A549 (cell line): ENCODE measurements around the gene AGXT. TPM values are rescaled to one million over a fixed set of nuclear protein-coding genes. Genes with fewer than 3 reads are reported as not detected.
"Not testable (repeated sequence)": the region's sequence is repeated elsewhere in the genome, so short reads cannot be mapped to it uniquely, and the experiment has no call there.

Source experiments
- ATAC-seq, 2 experiments: fragments of 200-7000 bp in 1 of 2; fragments of >200 bp in 1 of 2; cut with Nextera tagmentation in 1 of 2; cut with Tn5 transposase in 1 of 2; 3 replicates each; pipeline versions ENCODE4 v1.8.0 to v1.9.1; 2018 to 2020; ENCODE audit warnings: mild to moderate bottlenecking in 1 of 2, moderate library complexity in 1 of 2
- CTCF ChIA-PET: fragments of 300-600 bp; sonication (Branson Sonifier 250); formaldehyde crosslinking; extraction: SDS; loops from one replicate; lab custom pipeline; 2021; ENCODE audit warnings: antibody characterized with exemption, inconsistent platforms; lab: Yijun Ruan, JAX
- POLR2A ChIA-PET: fragments of 350-600 bp; formaldehyde crosslinking; extraction: SDS; loops from one replicate; lab custom pipeline; 2021; ENCODE audit warnings: antibody characterized with exemption, inconsistent platforms; lab: Yijun Ruan, JAX
- DNase-seq, 2 experiments: peaks; one replicate each; pipeline versions ENCODE4 v3.0.0 to v3.0.0-alpha.2; 2011 to 2016; ENCODE audit warnings: low read depth in 1 of 2, low spot score in 1 of 2
- FAIRE-seq: peaks from 2 replicates; lab custom pipeline; 2011; peaks lifted over from hg19 to GRCh38; lab: Jason Lieb, UNC
- H3K27ac ChIP-seq, 2 experiments: fragments of >200 bp; sonication (Bioruptor Twin); formaldehyde crosslinking; 3 replicates each; pipeline ENCODE4 v1.5.1; 2016 to 2017
- H3K4me1 ChIP-seq: fragments of >200 bp; sonication (Bioruptor Twin); formaldehyde crosslinking; 3 replicates; pipeline ENCODE4 v1.6.1; 2016
- H3K4me2 ChIP-seq: fragments of >200 bp; sonication (Bioruptor Twin); formaldehyde crosslinking; 3 replicates; pipeline ENCODE4 v1.6.1; 2016
- H3K4me3 ChIP-seq: fragments of >200 bp; sonication (Bioruptor Twin); formaldehyde crosslinking; 3 replicates; pipeline ENCODE4 v1.5.1; 2016
- H3K9me3 ChIP-seq: fragments of >200 bp; sonication (Bioruptor Twin); formaldehyde crosslinking; 3 replicates; pipeline ENCODE4 v1.6.1; 2016
- CBX2 ChIP-seq: fragments of 200-600 bp; sonication (generic); IDR thresholded peaks from 2 replicates; pipeline ENCODE4 v1.6.1; 2016; ENCODE audit warnings: low read depth, mild to moderate bottlenecking, borderline replicate concordance
- CHD4 ChIP-seq: fragments of 200-600 bp; sonication (generic); IDR thresholded peaks from 2 replicates; pipeline ENCODE4 v1.6.1; 2016; ENCODE audit warnings: antibody characterized with exemption, mild to moderate bottlenecking, borderline replicate concordance
- EHMT2 ChIP-seq: fragments of 200-600 bp; sonication (generic); IDR thresholded peaks from 2 replicates; pipeline ENCODE4 v1.6.1; 2016; ENCODE audit warnings: antibody characterized with exemption, low read depth, mild to moderate bottlenecking, moderate library complexity
- ESRRA ChIP-seq: fragments of 150-350 bp; IDR thresholded peaks from 2 replicates; pipeline ENCODE4 v1.6.1; 2014; ENCODE audit warnings: mild to moderate bottlenecking, low read length, borderline replicate concordance
- FOSL2 ChIP-seq, 2 experiments: fragments of 450-650 bp in 1 of 2; fragments of >200 bp in 1 of 2; sonication (Bioruptor Twin) in 1 of 2; formaldehyde crosslinking; IDR thresholded peaks; 2 replicates each; pipeline versions ENCODE4 v1.5.0 to v1.6.1; 2016 to 2020; ENCODE audit warnings: mild to moderate bottlenecking in 1 of 2, moderate library complexity in 1 of 2
- HES2 ChIP-seq: fragments of >200 bp; sonication (Bioruptor Twin); formaldehyde crosslinking; IDR thresholded peaks from 2 replicates; pipeline ENCODE4 v1.6.1; 2016
- JUNB ChIP-seq: fragments of >200 bp; sonication (Bioruptor Twin); formaldehyde crosslinking; IDR thresholded peaks from 2 replicates; pipeline ENCODE4 v1.6.1; 2016
- KDM1A ChIP-seq: fragments of 200-600 bp; sonication (generic); IDR thresholded peaks from 2 replicates; pipeline ENCODE4 v1.6.1; 2016; ENCODE audit warnings: low read depth, mild to moderate bottlenecking
- KDM5A ChIP-seq: fragments of 200-600 bp; sonication (generic); IDR thresholded peaks from 2 replicates; pipeline ENCODE4 v1.6.1; 2016; ENCODE audit warnings: antibody characterized with exemption, mild to moderate bottlenecking
- MAX ChIP-seq: IDR thresholded peaks from 2 replicates; pipeline ENCODE4 v1.6.1; 2012
- MYC ChIP-seq: IDR thresholded peaks from 2 replicates; pipeline ENCODE4 v1.6.1; 2012; ENCODE audit warnings: mild to moderate bottlenecking, inconsistent platforms, low read length, improper control_type of control experiment, borderline replicate concordance
- PHF8 ChIP-seq: fragments of 200-600 bp; sonication (generic); IDR thresholded peaks from 2 replicates; pipeline ENCODE4 v1.6.1; 2016; ENCODE audit warnings: low read depth, mild to moderate bottlenecking, antibody characterized with exemption, moderate library complexity, borderline replicate concordance
- POLR2A ChIP-seq: IDR thresholded peaks from 2 replicates; pipeline ENCODE4 v1.6.1; 2012; ENCODE audit warnings: mild to moderate bottlenecking, low read length
- RAD21 ChIP-seq, 2 experiments: fragments of >200 bp in 1 of 2; sonication (Bioruptor Twin) in 1 of 2; formaldehyde crosslinking in 1 of 2; IDR thresholded peaks in 1 of 2; conservative IDR thresholded peaks in 1 of 2; 2 replicates in 1 of 2; 3 replicates in 1 of 2; pipeline ENCODE4 v1.6.1; 2012 to 2018; ENCODE audit warnings: inconsistent platforms in 1 of 2
- RFX5 ChIP-seq: fragments of 450-650 bp; IDR thresholded peaks from 2 replicates; pipeline ENCODE4 v1.7.1; 2014; ENCODE audit warnings: antibody characterized with exemption, mild to moderate bottlenecking, moderate library complexity
- SMC3 ChIP-seq: fragments of >200 bp; sonication (Bioruptor Twin); formaldehyde crosslinking; IDR thresholded peaks from 3 replicates; pipeline ENCODE4 v1.6.1; 2018; ENCODE audit warnings: inconsistent platforms
- SREBF2 ChIP-seq: fragments of 450-650 bp; IDR thresholded peaks from 2 replicates; pipeline ENCODE4 v1.6.1; 2014; ENCODE audit warnings: mild to moderate bottlenecking, moderate library complexity
- TFCP2L1 ChIP-seq: fragments of 250-450 bp; sonication (Bioruptor Pico); IDR thresholded peaks from 2 replicates; pipeline ENCODE4 v1.5.0; 2021; ENCODE audit warnings: mild to moderate bottlenecking
- WGBS: methylation state at CpG from one replicate; pipeline ENCODE4 v1.1.6; 2017; ENCODE audit errors: missing lambda C conversion rate; 5-methylcytosine and 5-hydroxymethylcytosine counted together
- polyA plus RNA-seq, 4 experiments: library from polyadenylated mRNA; depleted of rRNA in 3 of 4; stranded (reverse); fragments of >200 nt; fragmentation: RNase III in 1 of 4; extraction: RNeasy Plus Mini Kit Qiagen cat#74134 plus additional on column Dnase treatment in 1 of 4; gene quantifications; 2 replicates in 3 of 4; 3 replicates in 1 of 4; pipeline ENCODE4 v1.2.3, GENCODE V29; 2011 to 2017
- TF ChIP-seq, protein P1 (sequence below): fragments of >200 bp; sonication (Bioruptor Twin); formaldehyde crosslinking; IDR thresholded peaks from 3 replicates; pipeline ENCODE4 v1.5.1; 2016
- TF ChIP-seq, protein P2 (sequence below): fragments of 200-600 bp; sonication (generic); IDR thresholded peaks from 2 replicates; pipeline ENCODE4 v1.6.1; 2016; ENCODE audit warnings: antibody characterized with exemption, mild to moderate bottlenecking, moderate library complexity

The AGXT gene
- polyA plus RNA-seq, 2 of the 4 experiments (the other 2 are of a cell fraction) = not detected

DNA sequence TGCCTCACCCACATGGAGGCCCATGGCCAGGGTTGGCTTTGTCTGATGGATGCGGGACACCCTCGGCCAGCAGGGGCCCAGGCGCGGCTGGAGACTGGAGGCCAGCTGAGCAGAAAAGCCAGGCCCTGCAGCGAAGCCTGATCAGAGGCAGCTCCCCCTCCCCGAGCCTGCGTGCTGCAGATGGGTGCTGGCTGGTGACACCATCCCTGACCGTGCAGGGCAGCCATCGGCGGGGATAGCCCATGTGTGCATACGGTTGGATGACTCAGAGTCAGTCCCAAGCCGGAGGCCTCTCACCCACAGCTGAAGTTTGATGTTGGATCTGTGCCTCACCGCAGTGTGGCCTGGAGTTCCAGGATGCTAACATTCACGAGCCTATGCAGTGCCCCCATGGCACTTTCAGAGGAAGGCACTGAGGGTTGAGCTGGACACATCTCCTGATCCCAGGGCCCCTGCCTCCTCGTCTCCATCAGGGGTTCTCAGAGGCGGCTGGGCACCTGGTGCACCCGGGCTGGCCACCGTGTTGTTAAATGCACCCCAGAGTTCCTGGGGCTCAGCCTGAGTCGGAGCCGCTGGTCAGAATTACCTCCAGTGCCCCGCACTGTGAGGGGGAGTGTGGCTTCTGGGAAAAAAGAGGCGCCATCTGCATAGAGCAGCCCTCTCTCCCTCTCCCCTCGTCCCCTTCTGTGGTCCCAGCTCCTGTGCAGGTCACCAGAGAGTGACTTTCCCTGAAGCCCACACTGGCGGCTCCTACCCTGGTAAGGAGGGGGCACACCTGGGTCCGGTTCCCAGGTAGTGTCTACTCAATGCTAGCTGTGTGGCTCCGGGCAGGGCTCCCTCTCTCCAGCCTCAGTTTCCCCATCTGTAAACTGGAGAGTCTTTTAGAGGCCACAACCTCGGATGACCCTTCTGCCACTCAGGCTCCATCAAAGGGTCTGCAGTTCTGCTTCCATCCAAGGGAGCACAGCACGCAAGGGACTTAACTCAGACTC, 29.2 kb upstream of the AGXT start:
- FAIRE-seq = no peak
- TF ChIP-seq PHF8 = no peak
- no peak for TF ChIP-seq FOSL2 (IDR thresholded peaks at IDR 0.05)
- TF ChIP-seq FOSL2 (CRISPR knock-in tag; IDR thresholded peaks at IDR 0.05) = no peak
- TF ChIP-seq POLR2A = no peak
- no peak for TF ChIP-seq SREBF2
- TF ChIP-seq RFX5 = no peak
- TF ChIP-seq KDM5A = no peak
- no peak for TF ChIP-seq MAX
- TF ChIP-seq KDM1A = no peak
- TF ChIP-seq, all 56 proteins: peak for 0
- no peak overlapping the region for H3K27ac ChIP-seq
- DNase-seq (no peak), ATAC-seq (peak in 1 of 2 experiments; percentile 3; a peak in 1 of 6 replicates)
- ChIA-PET CTCF (interaction anchor here (0.7 to 4.9 kb wide), 28 partner anchors 8 to 778 kb away, joined by 3 to 37 read pairs (median 5); no protein-coding TSS in a partner anchor), POLR2A (no interaction called here)
- WGBS = 49% methylated on average over 18 of the region's 28 CpGs
- no peak overlapping the region for H3K4me2 ChIP-seq
- peaks cover 2% of the 10 kb centered on the region; the same call in 1 of the 3 replicates for H3K9me3 ChIP-seq
- no peak overlapping the region for H3K4me3 ChIP-seq
- H3K4me1 ChIP-seq = 0 out of 3 replicates have a peak, but pooled peaks cover 3% of the 10 kb centered on the region

DNA sequence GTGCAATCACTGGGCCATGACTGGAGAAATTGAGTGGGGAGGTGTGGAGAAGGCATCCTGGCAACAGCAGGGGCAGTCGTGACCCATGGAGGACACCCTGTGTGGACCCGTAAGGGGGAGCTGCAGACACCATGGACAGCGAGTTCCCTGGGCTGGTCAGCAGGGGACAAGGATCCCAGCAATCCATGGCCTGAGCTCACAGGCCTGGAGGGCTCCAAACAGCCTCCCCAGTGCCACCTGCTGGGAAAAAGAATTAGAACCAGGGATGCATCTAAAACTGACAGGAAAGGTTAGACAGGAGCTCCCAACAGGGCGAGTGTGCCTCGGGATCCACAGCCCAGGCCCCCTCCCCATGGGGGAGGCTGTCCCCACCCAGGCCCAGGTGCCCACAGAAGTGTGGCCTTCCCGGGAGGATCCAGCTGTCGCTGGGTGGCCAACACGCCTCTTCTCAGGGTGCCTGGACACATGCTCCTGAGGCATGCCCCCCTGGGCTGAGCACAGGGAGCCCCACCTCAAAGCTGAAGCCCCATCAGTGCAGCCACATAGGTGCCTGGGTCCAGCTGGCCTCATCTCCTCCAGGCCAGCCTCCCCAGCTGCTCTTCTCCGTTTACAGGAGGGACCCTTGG, 28.1 kb upstream of the AGXT start:
- no peak for FAIRE-seq
- WGBS = 4% methylated on average over 3 of the region's 9 CpGs

DNA sequence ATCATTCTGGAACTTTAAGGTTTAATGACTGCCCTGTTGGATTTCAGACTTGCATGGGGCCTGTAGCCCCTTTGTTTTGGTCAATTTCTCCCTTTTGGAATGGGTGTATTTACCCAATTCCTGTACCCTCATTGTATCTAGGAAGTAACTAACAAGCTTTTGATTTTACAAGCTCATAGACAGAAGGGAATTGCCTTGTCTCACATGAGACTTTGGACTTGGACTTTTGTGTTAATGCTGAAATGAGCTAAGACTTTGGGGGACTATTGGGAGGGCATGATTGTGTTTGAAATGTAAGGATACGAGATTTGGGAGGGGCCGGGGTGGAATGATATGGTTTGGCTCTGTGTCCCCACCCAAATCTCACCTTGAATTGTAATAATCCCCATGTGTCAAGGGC, 22.3 kb upstream of the AGXT start:
- POLR2A ChIA-PET, ATAC-seq, DNase-seq, H3K4me1 ChIP-seq, H3K4me3 ChIP-seq, H3K4me2 ChIP-seq, FAIRE-seq, H3K9me3 ChIP-seq, H3K27ac ChIP-seq: not testable (repeated sequence)
- CTCF ChIA-PET = interaction anchor here (1.3 to 1.8 kb wide), 2 partner anchors 14 to 36 kb away, joined by 3 to 5 read pairs; no protein-coding TSS in a partner anchor
- WGBS = 0% methylated on average over 2 of the region's 2 CpGs

More for the DNA sequence above, 28.1 kb upstream of the AGXT start:
- POLR2A ChIA-PET = no interaction called here
- ATAC-seq (peak; percentile 86 to 95), DNase-seq (peak; percentile 80 to 82)
- Histone ChIP-seq H3K27ac (no peak overlapping the region), H3K4me2 (no peak overlapping the region), H3K4me1 (0 out of 3 replicates have a peak, but pooled peaks cover 3% of the 10 kb centered on the region), H3K4me3 (no peak overlapping the region), H3K9me3 (peaks cover 10% of the 10 kb centered on the region; the same call in 2 of the 3 replicates)
- TF ChIP-seq CHD4 (no peak), HES2 (no peak), JUNB (no peak), EHMT2 (0 out of 2 replicates have a peak, but pooled peaks have one; percentile 43), ESRRA (no peak), RAD21 (conservative IDR thresholded peaks at IDR 0.05 in 1 of 2, IDR thresholded peaks at IDR 0.05 in 1 of 2) (peak; percentile 69 to 80), MYC (no peak), SMC3 (peak; percentile 73), TFCP2L1 (no peak), CBX2 (no peak)
- TF ChIP-seq, protein P1, sequence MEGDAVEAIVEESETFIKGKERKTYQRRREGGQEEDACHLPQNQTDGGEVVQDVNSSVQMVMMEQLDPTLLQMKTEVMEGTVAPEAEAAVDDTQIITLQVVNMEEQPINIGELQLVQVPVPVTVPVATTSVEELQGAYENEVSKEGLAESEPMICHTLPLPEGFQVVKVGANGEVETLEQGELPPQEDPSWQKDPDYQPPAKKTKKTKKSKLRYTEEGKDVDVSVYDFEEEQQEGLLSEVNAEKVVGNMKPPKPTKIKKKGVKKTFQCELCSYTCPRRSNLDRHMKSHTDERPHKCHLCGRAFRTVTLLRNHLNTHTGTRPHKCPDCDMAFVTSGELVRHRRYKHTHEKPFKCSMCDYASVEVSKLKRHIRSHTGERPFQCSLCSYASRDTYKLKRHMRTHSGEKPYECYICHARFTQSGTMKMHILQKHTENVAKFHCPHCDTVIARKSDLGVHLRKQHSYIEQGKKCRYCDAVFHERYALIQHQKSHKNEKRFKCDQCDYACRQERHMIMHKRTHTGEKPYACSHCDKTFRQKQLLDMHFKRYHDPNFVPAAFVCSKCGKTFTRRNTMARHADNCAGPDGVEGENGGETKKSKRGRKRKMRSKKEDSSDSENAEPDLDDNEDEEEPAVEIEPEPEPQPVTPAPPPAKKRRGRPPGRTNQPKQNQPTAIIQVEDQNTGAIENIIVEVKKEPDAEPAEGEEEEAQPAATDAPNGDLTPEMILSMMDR = peak; percentile 69
- TF ChIP-seq, protein P2, sequence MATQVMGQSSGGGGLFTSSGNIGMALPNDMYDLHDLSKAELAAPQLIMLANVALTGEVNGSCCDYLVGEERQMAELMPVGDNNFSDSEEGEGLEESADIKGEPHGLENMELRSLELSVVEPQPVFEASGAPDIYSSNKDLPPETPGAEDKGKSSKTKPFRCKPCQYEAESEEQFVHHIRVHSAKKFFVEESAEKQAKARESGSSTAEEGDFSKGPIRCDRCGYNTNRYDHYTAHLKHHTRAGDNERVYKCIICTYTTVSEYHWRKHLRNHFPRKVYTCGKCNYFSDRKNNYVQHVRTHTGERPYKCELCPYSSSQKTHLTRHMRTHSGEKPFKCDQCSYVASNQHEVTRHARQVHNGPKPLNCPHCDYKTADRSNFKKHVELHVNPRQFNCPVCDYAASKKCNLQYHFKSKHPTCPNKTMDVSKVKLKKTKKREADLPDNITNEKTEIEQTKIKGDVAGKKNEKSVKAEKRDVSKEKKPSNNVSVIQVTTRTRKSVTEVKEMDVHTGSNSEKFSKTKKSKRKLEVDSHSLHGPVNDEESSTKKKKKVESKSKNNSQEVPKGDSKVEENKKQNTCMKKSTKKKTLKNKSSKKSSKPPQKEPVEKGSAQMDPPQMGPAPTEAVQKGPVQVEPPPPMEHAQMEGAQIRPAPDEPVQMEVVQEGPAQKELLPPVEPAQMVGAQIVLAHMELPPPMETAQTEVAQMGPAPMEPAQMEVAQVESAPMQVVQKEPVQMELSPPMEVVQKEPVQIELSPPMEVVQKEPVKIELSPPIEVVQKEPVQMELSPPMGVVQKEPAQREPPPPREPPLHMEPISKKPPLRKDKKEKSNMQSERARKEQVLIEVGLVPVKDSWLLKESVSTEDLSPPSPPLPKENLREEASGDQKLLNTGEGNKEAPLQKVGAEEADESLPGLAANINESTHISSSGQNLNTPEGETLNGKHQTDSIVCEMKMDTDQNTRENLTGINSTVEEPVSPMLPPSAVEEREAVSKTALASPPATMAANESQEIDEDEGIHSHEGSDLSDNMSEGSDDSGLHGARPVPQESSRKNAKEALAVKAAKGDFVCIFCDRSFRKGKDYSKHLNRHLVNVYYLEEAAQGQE = peak; percentile 87
- CTCF ChIA-PET = interaction anchor here (0.5 to 4.9 kb wide), 37 partner anchors 9 to 779 kb away, joined by 3 to 37 read pairs (median 4); partner anchors contain the start of gene CAPN10
